Liver (tissue), 9 donors: ENCODE results near the gene BRINP1. TPM values are rescaled to one million over a fixed set of nuclear protein-coding genes. Genes with fewer than 3 reads are reported as not detected.
A peak's percentile ranks its signal among the peaks of the same experiment; 100 is the strongest.

Experiments used
- DNase-seq: peaks from one replicate; pipeline ENCODE4 v3.0.0-alpha.2; 2017; ENCODE audit warnings: low spot score
- H3K27ac ChIP-seq, 2 donors: one replicate each; pipeline ENCODE4 v1.7.0; 2013; ENCODE audit warnings: inconsistent platforms in 2 of 2, low read length in 2 of 2, control low read depth in 1 of 2, low read depth in 1 of 2, mild to moderate bottlenecking in 1 of 2
- H3K27me3 ChIP-seq, 4 donors: one replicate each; pipeline versions ENCODE4 v1.6.1 to v1.7.0; 2013; ENCODE audit warnings: low read length in 3 of 4, inconsistent platforms in 1 of 4, mild to moderate bottlenecking in 1 of 4, moderate library complexity in 1 of 4; ENCODE audit not compliant: control insufficient read depth in 4 of 4, insufficient read depth in 4 of 4
- H3K36me3 ChIP-seq, 4 donors: one replicate each; pipeline versions ENCODE4 v1.6.1 to v1.7.0; 2013; ENCODE audit warnings: low read length in 3 of 4, mild to moderate bottlenecking in 3 of 4, low read depth in 1 of 4, moderate library complexity in 1 of 4; ENCODE audit not compliant: control insufficient read depth in 4 of 4, insufficient read depth in 3 of 4
- H3K4me1 ChIP-seq, 4 donors: one replicate each; pipeline versions ENCODE4 v1.6.1 to v1.7.0; 2013; ENCODE audit warnings: low read length in 3 of 4, mild to moderate bottlenecking in 3 of 4, moderate library complexity in 1 of 4; ENCODE audit not compliant: control insufficient read depth in 4 of 4, insufficient read depth in 4 of 4
- H3K4me3 ChIP-seq, 3 donors: one replicate each; pipeline versions ENCODE4 v1.6.1 to v1.7.0; 2013; ENCODE audit warnings: low read length in 3 of 3, control low read depth in 1 of 3, low read depth in 1 of 3, mild to moderate bottlenecking in 1 of 3
- H3K9ac ChIP-seq, 2 donors: one replicate each; pipeline ENCODE4 v1.7.0; 2013; ENCODE audit warnings: low read length in 2 of 2, mild to moderate bottlenecking in 2 of 2, moderate library complexity in 2 of 2, control low read depth in 1 of 2, low read depth in 1 of 2
- H3K9me3 ChIP-seq, 4 donors: one replicate each; pipeline versions ENCODE4 v1.6.1 to v1.7.0; 2013; ENCODE audit warnings: low read length in 3 of 4; ENCODE audit not compliant: control insufficient read depth in 4 of 4
- FOXA2 ChIP-seq: IDR thresholded peaks from 2 replicates; pipeline ENCODE4 v1.6.1; 2016; ENCODE audit warnings: antibody characterized with exemption
- HNF4G ChIP-seq: IDR thresholded peaks from 2 replicates; pipeline ENCODE4 v1.6.1; 2016; ENCODE audit warnings: antibody characterized with exemption
- RAD21 ChIP-seq, 2 donors: IDR thresholded peaks; 2 replicates each; pipeline ENCODE4 v1.6.1; 2016; ENCODE audit warnings: antibody characterized with exemption in 2 of 2, mild to moderate bottlenecking in 2 of 2
- RXRA ChIP-seq, 2 donors: IDR thresholded peaks; 2 replicates each; pipeline ENCODE4 v1.6.1; 2017 to 2018; ENCODE audit warnings: antibody characterized with exemption in 2 of 2, mild to moderate bottlenecking in 1 of 2
- SP1 ChIP-seq: IDR thresholded peaks from 2 replicates; pipeline ENCODE4 v1.6.1; 2018; ENCODE audit warnings: antibody characterized with exemption, mild to moderate bottlenecking
- YY1 ChIP-seq: IDR thresholded peaks from 2 replicates; pipeline ENCODE4 v1.6.1; 2016; ENCODE audit warnings: antibody characterized with exemption, mild to moderate bottlenecking
- WGBS: extraction: QIAGEN DNeasy Blood & Tissue Kit; methylation state at CpG from one replicate; pipeline ENCODE4 v1.1.7; 2013; 5-methylcytosine and 5-hydroxymethylcytosine counted together
- polyA plus RNA-seq, 2 donors: library from polyadenylated mRNA; stranded (reverse) in 1 of 2; unstranded in 1 of 2; fragments of 200-250 nt in 1 of 2; fragments of >200 nt in 1 of 2; fragmentation: Nextera tagmentation in 1 of 2; extraction: Ambion mirVana in 1 of 2; gene quantifications; one replicate each; pipeline versions ENCODE4 v1.2.1 to v1.2.3, GENCODE V29; 2013 to 2015
- total RNA-seq, 2 donors: library from RNA; depleted of rRNA; stranded (reverse); fragments of >200 nt; gene quantifications; one replicate each; pipeline ENCODE4 v1.2.3, GENCODE V29; 2014
- TF ChIP-seq, protein P1 (sequence below): IDR thresholded peaks from 2 replicates; pipeline ENCODE4 v1.6.1; 2016; ENCODE audit warnings: antibody characterized with exemption, mild to moderate bottlenecking
- TF ChIP-seq, protein P2 (sequence below): IDR thresholded peaks from 2 replicates; pipeline ENCODE4 v1.6.1; 2016; ENCODE audit warnings: antibody characterized with exemption
- TF ChIP-seq, protein P3 (sequence below): IDR thresholded peaks from 2 replicates; pipeline ENCODE4 v1.6.1; 2016; ENCODE audit warnings: antibody characterized with exemption
- TF ChIP-seq, protein P4 (sequence below): fragments of 150-350 bp; IDR thresholded peaks from 2 replicates; pipeline ENCODE4 v1.5.1; 2017; ENCODE audit warnings: improper control_type of control experiment, low read depth, low read length; ENCODE audit not compliant: missing input control
- donor health status: healthy.
- donor health status: healthy.
- donor health status: healthy.
- donor health status: healthy.
- donor health status: healthy.

Gene BRINP1
- total and polyA plus RNA-seq, 4 donors, result under 0.01 to 0.43 (median 0.18) TPM

DNA sequence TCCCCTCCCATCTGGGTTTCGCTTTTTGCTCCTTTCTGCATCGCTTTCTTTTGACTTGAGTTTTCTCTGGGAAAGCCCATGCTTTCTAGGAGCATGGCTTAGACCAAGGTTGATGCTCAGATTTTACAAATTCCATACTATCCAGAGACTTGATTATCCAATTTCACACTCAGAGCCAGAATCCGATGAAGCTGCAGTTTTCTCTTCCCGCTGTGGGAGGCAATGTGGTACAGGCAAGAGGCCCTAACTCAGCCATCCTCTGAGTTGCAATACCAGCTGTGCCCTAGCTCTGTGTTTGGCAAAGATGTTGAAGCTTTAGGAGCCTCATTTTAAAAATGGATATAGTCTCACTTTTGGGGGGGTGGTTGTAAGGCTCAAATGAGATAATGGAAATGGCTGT, 85.1 kb downstream of the BRINP1 start:
- no peak for DNase-seq
- 53% methylated on average over 4 of the region's 4 CpGs for WGBS

DNA sequence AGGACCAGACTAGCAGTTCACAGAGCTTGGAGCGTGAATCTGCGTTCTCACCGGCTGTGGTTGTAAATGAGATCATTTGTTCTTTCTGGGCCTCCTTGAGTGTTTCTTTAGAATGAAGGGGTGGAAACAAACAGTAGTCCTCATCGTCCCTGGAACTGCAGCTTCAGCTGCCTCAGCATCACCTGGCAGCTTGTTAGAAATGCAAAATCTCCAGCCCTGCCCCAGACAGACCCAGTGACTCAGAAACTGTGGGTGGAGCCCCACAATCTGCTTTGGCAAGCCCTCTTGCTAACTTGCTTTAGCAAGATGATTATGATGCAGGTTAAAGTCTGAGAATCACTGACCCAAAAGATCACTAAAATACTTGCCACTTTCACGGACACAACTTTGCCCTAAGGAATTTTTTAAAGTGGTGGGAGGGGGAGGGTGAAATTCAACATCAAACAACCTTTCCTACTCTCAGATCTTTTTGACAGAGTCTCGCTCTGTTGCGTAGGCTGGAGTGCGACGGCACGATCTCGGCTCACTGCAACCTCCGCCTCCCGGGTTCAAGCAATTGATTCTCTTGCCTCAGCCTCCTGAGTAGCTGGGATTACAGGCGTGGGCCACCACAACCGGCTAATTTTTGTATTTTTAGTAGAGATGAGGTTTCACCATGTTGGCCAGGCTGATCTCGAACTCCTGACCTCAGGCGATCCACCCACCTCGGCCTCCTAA, 86.0 kb downstream of the BRINP1 start:
- H3K27ac ChIP-seq, result no peak overlapping the region

More for the DNA sequence above, 85.1 kb downstream of the BRINP1 start:
- TF ChIP-seq RAD21 (IDR thresholded peaks at IDR 0.05), result peak; percentile 18 to 27
- TF ChIP-seq, protein P1, sequence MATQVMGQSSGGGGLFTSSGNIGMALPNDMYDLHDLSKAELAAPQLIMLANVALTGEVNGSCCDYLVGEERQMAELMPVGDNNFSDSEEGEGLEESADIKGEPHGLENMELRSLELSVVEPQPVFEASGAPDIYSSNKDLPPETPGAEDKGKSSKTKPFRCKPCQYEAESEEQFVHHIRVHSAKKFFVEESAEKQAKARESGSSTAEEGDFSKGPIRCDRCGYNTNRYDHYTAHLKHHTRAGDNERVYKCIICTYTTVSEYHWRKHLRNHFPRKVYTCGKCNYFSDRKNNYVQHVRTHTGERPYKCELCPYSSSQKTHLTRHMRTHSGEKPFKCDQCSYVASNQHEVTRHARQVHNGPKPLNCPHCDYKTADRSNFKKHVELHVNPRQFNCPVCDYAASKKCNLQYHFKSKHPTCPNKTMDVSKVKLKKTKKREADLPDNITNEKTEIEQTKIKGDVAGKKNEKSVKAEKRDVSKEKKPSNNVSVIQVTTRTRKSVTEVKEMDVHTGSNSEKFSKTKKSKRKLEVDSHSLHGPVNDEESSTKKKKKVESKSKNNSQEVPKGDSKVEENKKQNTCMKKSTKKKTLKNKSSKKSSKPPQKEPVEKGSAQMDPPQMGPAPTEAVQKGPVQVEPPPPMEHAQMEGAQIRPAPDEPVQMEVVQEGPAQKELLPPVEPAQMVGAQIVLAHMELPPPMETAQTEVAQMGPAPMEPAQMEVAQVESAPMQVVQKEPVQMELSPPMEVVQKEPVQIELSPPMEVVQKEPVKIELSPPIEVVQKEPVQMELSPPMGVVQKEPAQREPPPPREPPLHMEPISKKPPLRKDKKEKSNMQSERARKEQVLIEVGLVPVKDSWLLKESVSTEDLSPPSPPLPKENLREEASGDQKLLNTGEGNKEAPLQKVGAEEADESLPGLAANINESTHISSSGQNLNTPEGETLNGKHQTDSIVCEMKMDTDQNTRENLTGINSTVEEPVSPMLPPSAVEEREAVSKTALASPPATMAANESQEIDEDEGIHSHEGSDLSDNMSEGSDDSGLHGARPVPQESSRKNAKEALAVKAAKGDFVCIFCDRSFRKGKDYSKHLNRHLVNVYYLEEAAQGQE, result no peak
- no peaks in the 10 kb centered on the region for H3K9me3 ChIP-seq
- H3K36me3 ChIP-seq, result no peaks in the 10 kb centered on the region
- no peak overlapping the region for H3K4me3 ChIP-seq
- no peaks in the 10 kb centered on the region for H3K27me3 ChIP-seq
- H3K27ac ChIP-seq, result no peak overlapping the region
- H3K9ac ChIP-seq, result no peak overlapping the region
- H3K4me1 ChIP-seq, result no peaks in the 10 kb centered on the region

More for the DNA sequence above, 86.0 kb downstream of the BRINP1 start:
- Histone ChIP-seq H3K27me3 (no peaks in the 10 kb centered on the region), H3K9ac (no peak overlapping the region), H3K4me1 (no peaks in the 10 kb centered on the region), H3K36me3 (no peaks in the 10 kb centered on the region), H3K9me3 (no peaks in the 10 kb centered on the region), H3K4me3 (no peak overlapping the region)
- no peak for DNase-seq
- TF ChIP-seq RAD21 (IDR thresholded peaks at IDR 0.05) (no peak), HNF4G (no peak), FOXA2 (no peak), YY1 (no peak), RXRA (IDR thresholded peaks at IDR 0.05) (no peak), SP1 (no peak)
- TF ChIP-seq, protein P1, result no peak
- TF ChIP-seq, protein P2, sequence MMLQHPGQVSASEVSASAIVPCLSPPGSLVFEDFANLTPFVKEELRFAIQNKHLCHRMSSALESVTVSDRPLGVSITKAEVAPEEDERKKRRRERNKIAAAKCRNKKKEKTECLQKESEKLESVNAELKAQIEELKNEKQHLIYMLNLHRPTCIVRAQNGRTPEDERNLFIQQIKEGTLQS, result no peak
- TF ChIP-seq, protein P3, sequence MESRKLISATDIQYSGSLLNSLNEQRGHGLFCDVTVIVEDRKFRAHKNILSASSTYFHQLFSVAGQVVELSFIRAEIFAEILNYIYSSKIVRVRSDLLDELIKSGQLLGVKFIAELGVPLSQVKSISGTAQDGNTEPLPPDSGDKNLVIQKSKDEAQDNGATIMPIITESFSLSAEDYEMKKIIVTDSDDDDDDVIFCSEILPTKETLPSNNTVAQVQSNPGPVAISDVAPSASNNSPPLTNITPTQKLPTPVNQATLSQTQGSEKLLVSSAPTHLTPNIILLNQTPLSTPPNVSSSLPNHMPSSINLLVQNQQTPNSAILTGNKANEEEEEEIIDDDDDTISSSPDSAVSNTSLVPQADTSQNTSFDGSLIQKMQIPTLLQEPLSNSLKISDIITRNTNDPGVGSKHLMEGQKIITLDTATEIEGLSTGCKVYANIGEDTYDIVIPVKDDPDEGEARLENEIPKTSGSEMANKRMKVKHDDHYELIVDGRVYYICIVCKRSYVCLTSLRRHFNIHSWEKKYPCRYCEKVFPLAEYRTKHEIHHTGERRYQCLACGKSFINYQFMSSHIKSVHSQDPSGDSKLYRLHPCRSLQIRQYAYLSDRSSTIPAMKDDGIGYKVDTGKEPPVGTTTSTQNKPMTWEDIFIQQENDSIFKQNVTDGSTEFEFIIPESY, result no peak
- TF ChIP-seq, protein P4, sequence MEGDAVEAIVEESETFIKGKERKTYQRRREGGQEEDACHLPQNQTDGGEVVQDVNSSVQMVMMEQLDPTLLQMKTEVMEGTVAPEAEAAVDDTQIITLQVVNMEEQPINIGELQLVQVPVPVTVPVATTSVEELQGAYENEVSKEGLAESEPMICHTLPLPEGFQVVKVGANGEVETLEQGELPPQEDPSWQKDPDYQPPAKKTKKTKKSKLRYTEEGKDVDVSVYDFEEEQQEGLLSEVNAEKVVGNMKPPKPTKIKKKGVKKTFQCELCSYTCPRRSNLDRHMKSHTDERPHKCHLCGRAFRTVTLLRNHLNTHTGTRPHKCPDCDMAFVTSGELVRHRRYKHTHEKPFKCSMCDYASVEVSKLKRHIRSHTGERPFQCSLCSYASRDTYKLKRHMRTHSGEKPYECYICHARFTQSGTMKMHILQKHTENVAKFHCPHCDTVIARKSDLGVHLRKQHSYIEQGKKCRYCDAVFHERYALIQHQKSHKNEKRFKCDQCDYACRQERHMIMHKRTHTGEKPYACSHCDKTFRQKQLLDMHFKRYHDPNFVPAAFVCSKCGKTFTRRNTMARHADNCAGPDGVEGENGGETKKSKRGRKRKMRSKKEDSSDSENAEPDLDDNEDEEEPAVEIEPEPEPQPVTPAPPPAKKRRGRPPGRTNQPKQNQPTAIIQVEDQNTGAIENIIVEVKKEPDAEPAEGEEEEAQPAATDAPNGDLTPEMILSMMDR, result no peak
- WGBS, result 46% methylated on average over 18 of the region's 18 CpGs
